Left lung (tissue), 14 donors: Measurements from ENCODE around the gene USP48. TPM values are rescaled to one million over a fixed set of nuclear protein-coding genes. Genes with fewer than 3 reads are reported as not detected.

Source experiments
- ATAC-seq: fragments of 200-7000 bp; cut with Tn5 transposase; one replicate; pipeline ENCODE4 v1.9.1; 2020; ENCODE audit warnings: moderate library complexity
- DNase-seq, 4 donors: peaks; one replicate each; pipeline ENCODE4 v3.0.0-alpha.2; 2013 to 2020
- H3K27ac ChIP-seq, 2 donors: fragments of 200-600 bp; sonication (generic) in 1 of 2; one replicate each; pipeline versions ENCODE4 v1.5.0 to v1.8.0; 2020 to 2021
- H3K27me3 ChIP-seq, 2 donors: fragments of 200-600 bp; sonication (generic) in 1 of 2; one replicate each; pipeline versions ENCODE4 v1.5.0 to v1.8.0; 2020 to 2021
- H3K36me3 ChIP-seq, 2 donors: fragments of 200-600 bp; sonication (generic) in 1 of 2; one replicate each; pipeline versions ENCODE4 v1.5.0 to v1.8.0; 2020 to 2021
- H3K4me1 ChIP-seq, 2 donors: fragments of 200-600 bp; one replicate each; pipeline ENCODE4 v1.8.0; 2021
- H3K4me3 ChIP-seq, 2 donors: fragments of 200-600 bp; sonication (generic) in 1 of 2; one replicate each; pipeline versions ENCODE4 v1.5.0 to v1.8.0; 2020 to 2021; ENCODE audit warnings: mild to moderate bottlenecking in 1 of 2
- H3K9me3 ChIP-seq, 2 donors: fragments of 200-600 bp; sonication (generic) in 1 of 2; one replicate each; pipeline versions ENCODE4 v1.5.0 to v1.8.0; 2020 to 2021
- CTCF ChIP-seq, 2 donors: fragments of 200-600 bp; sonication (generic) in 1 of 2; IDR thresholded peaks; one replicate each; pipeline versions ENCODE4 v1.5.0 to v1.8.0; 2021; ENCODE audit warnings: antibody characterized with exemption in 2 of 2
- intact Hi-C, 2 donors: fragments of 100-400 bp; cut with DNase I; formaldehyde crosslinking; loops; one replicate each; pipeline versions ENCODE4 v1.11.2 to v1.14.2; 2022
- long read RNA-seq, 12 donors: library from polyadenylated mRNA in 2 of 12; unstranded in 2 of 12; transcript quantifications; one replicate each; pipeline ENCODE4 v2.0.0 and lab custom pipeline, GENCODE V29; 2019 to 2026
- polyA plus RNA-seq, 6 donors: library from polyadenylated mRNA; unstranded; fragments of 120-200 nt; gene quantifications; one replicate each; pipeline ENCODE4 v1.2.1, GENCODE V29; 2013; ENCODE audit not compliant: insufficient read length in 6 of 6
- total RNA-seq, 2 donors: library from RNA; stranded (reverse); fragmentation: NEBNext Ultra II Directional; extraction: Animal tissue kit (Norgen Biotek cat#: 25700); gene quantifications; one replicate each; pipeline ENCODE4 v1.2.1, GENCODE V29; 2021
- donor health status: DM: no; HTN: yes; CAD: no.
- donor health status: DM: no; HTN: no; CAD: no.

USP48 gene
- total RNA-seq (10 to 100 TPM; 57.9 to 58.0 TPM), polyA plus RNA-seq (10 to 100 TPM; 79.9 to 95.6 (median 81.7) TPM)
- long read RNA-seq, donor 1, full-length matches to known transcripts = 8 of 13 reads
- long read RNA-seq, donor 1, partial matches to known transcripts = 5 of 13 reads
- long read RNA-seq, donor 1, other reads (novel, unspliced or antisense) = 0 of 13 reads
- long read RNA-seq, donor 2, partial matches to known transcripts = 6 of 7 reads
- long read RNA-seq, donor 2, other reads (novel, unspliced or antisense) = 0 of 7 reads
- long read RNA-seq, donor 3, partial matches to known transcripts = 0 of 4 reads
- long read RNA-seq, donor 3, other reads (novel, unspliced or antisense) = 0 of 4 reads
- long read RNA-seq, donor 4, partial matches to known transcripts = 14 of 27 reads
- long read RNA-seq, donor 4, other reads (novel, unspliced or antisense) = 9 of 27 reads
- long read RNA-seq, donor 5, full-length matches to known transcripts = 7 of 12 reads
- long read RNA-seq, donor 5, partial matches to known transcripts = 5 of 12 reads
- long read RNA-seq, donor 5, other reads (novel, unspliced or antisense) = 0 of 12 reads
- long read RNA-seq, donor 6, partial matches to known transcripts = 0 of 3 reads
- long read RNA-seq, donor 6, other reads (novel, unspliced or antisense) = 0 of 3 reads
- long read RNA-seq, donor 7, partial matches to known transcripts = 0 of 2 reads
- long read RNA-seq, donor 7, other reads (novel, unspliced or antisense) = 0 of 2 reads
- long read RNA-seq, donor 8, full-length matches to known transcripts = 3 of 8 reads
- long read RNA-seq, donor 8, partial matches to known transcripts = 5 of 8 reads
- long read RNA-seq, donor 8, other reads (novel, unspliced or antisense) = 0 of 8 reads
- long read RNA-seq, donor 9 = 0 reads
- long read RNA-seq, donor 10, partial matches to known transcripts = 5 of 8 reads
- long read RNA-seq, donor 10, other reads (novel, unspliced or antisense) = 2 of 8 reads
- long read RNA-seq, donor 11, partial matches to known transcripts = 11 of 12 reads
- long read RNA-seq, donor 11, other reads (novel, unspliced or antisense) = 0 of 12 reads
- long read RNA-seq, donor 12, partial matches to known transcripts = 0 of 5 reads
- long read RNA-seq, donor 12, other reads (novel, unspliced or antisense) = 0 of 5 reads

GRCh38 chr1:21782868-21783678 is at the start of gene USP48:
TSS of gene USP48 (minus strand) at chr1:21783149. CDS start at chr1:21782957, 192 bp downstream.
- H3K4me1 ChIP-seq = peaks cover 3 to 45% of the 10 kb centered on the region in 2 donors
- intact Hi-C loops = no loop called here
- no peaks in the 10 kb centered on the region for H3K36me3 ChIP-seq
- no peaks in the 10 kb centered on the region for H3K27me3 ChIP-seq
- H3K27ac ChIP-seq = peak within 1 kb of the TSS; percentile 98 to 100
- peak within 1 kb of the TSS; percentile 87 to 95 for H3K4me3 ChIP-seq
- ATAC-seq (peak; percentile 93), DNase-seq (peak; percentile 95 to 100 (median 98))
- H3K9me3 ChIP-seq = no peaks in the 10 kb centered on the region
- no peak for TF ChIP-seq CTCF (IDR thresholded peaks at IDR 0.05)

GRCh38 chr1:21831454-21831970 is 48.6 kb upstream of the USP48 start:
- no peak for TF ChIP-seq CTCF (IDR thresholded peaks at IDR 0.05)

GRCh38 chr1:21830792-21831453 is 48.0 kb upstream of the USP48 start:
- Histone ChIP-seq H3K4me3 (no peak overlapping the region), H3K9me3 (peaks cover 0 to 16% of the 10 kb centered on the region in 2 donors), H3K27me3 (no peaks in the 10 kb centered on the region), H3K36me3 (peaks cover 0 to 96% of the 10 kb centered on the region in 2 donors), H3K27ac (no peak overlapping the region), H3K4me1 (no peaks in the 10 kb centered on the region)
- ATAC-seq (peak; percentile 4), DNase-seq (peak in 1 of 4 donors; percentile 61)
- intact Hi-C loops = no loop called here
- TF ChIP-seq CTCF (IDR thresholded peaks at IDR 0.05) = no peak

More at GRCh38 chr1:21831454-21831970, 48.6 kb upstream of the USP48 start:
- Histone ChIP-seq H3K36me3 (peaks cover 0 to 96% of the 10 kb centered on the region in 2 donors), H3K9me3 (peaks cover 0 to 16% of the 10 kb centered on the region in 2 donors), H3K4me3 (no peak overlapping the region), H3K27me3 (no peaks in the 10 kb centered on the region), H3K4me1 (no peaks in the 10 kb centered on the region), H3K27ac (no peak overlapping the region)
- intact Hi-C loops = no loop called here
- DNase-seq (peak in 1 of 4 donors; percentile 59), ATAC-seq (no peak)

- intact Hi-C loops = no loop called here
- no peaks in the 10 kb centered on the region for H3K4me1 ChIP-seq
- H3K36me3 ChIP-seq = peaks cover 0 to 95% of the 10 kb centered on the region in 2 donors
- no peak overlapping the region for H3K4me3 ChIP-seq
- H3K27me3 ChIP-seq = no peaks in the 10 kb centered on the region
- peaks cover 0 to 9% of the 10 kb centered on the region in 2 donors for H3K9me3 ChIP-seq
- TF ChIP-seq CTCF (IDR thresholded peaks at IDR 0.05) = no peak
- ATAC-seq (no peak), DNase-seq (no peak)
- H3K27ac ChIP-seq = no peak overlapping the region
Observed at GRCh38 chr1:21829294-21829693, 46.3 kb upstream of the USP48 start.
